ENCODE data around the gene SBF1. TPM values are rescaled to one million over a fixed set of nuclear protein-coding genes. Genes with fewer than 3 reads are reported as not detected.

Gene SBF1
- polyA plus RNA-seq, 1 donor (not counting 4 experiments of a cell fraction or from before 2014, with no cell fraction given) = 16.2 TPM

- FAIRE-seq (no peak), DNase-seq (ENCODE audit: low read depth, low spot score) (no peak)
- TF ChIP-seq CTCF (optimal IDR thresholded peaks at IDR 0.05 in 1 of 3, IDR thresholded peaks at IDR 0.05 in 1 of 3, conservative IDR thresholded peaks at IDR 0.05 in 1 of 3; ENCODE audit: extremely low read depth in 1 of 3, insufficient read depth in 2 of 3, low read length in 3 of 3) = no peak
- TF ChIP-seq EZH2 (IDR thresholded peaks at IDR 0.05; ENCODE audit: low read length) = no peak
- Histone ChIP-seq H3K9ac (ENCODE audit: control insufficient read depth, extremely low read depth, insufficient read depth, low read length) (no peak overlapping the region), H2AFZ (ENCODE audit: control insufficient read depth, low read length) (no peak overlapping the region), H3K4me2 (ENCODE audit: control insufficient read depth, extremely low read depth, insufficient read depth, low read depth, low read length) (no peak overlapping the region), H3K9me3 (ENCODE audit: control insufficient read depth, low read depth, low read length) (no peaks in the 10 kb centered on the region), H3K9me1 (ENCODE audit: control insufficient read depth, extremely low read depth, insufficient read depth, low read length) (no peaks in the 10 kb centered on the region), H3K27ac (ENCODE audit: control insufficient read depth, insufficient read depth, low read length) (no peak overlapping the region), H3K79me2 (ENCODE audit: control insufficient read depth, insufficient read depth, low read length) (no peaks in the 10 kb centered on the region), H3K27me3 (ENCODE audit: control insufficient read depth, extremely low read depth, insufficient read depth, low read length) (no peaks in the 10 kb centered on the region), H3K36me3 (ENCODE audit: control insufficient read depth in 2 of 2, extremely low read depth in 1 of 2, insufficient read depth in 2 of 2, low read length in 2 of 2) (peaks cover 41 to 55% of the 10 kb centered on the region in 2 experiments), H3K4me3 (ENCODE audit: control insufficient read depth in 2 of 3, extremely low read depth in 1 of 3, insufficient read depth in 2 of 3, low read depth in 1 of 3, low read length in 3 of 3) (no peak overlapping the region), H3K4me1 (ENCODE audit: control insufficient read depth, extremely low read depth, insufficient read depth, low read length) (no peaks in the 10 kb centered on the region), H4K20me1 (ENCODE audit: control insufficient read depth, extremely low read depth, insufficient read depth, low read length) (no peaks in the 10 kb centered on the region)
- dilution Hi-C loops (cut with MboI; ENCODE audit: extremely low pct_ligation_motif_present, low sequenced_read_pairs) = no loop called here
These were observed 54.8 kb downstream of the SBF1 start for GRCh38 chr22:50420015-50420414.

- H3K27ac ChIP-seq (ENCODE audit: control insufficient read depth, insufficient read depth, low read length) = no peak overlapping the region
- H3K9ac ChIP-seq (ENCODE audit: control insufficient read depth, extremely low read depth, insufficient read depth, low read length) = no peak overlapping the region
- H3K79me2 ChIP-seq (ENCODE audit: control insufficient read depth, insufficient read depth, low read length) = no peaks in the 10 kb centered on the region
- no peaks in the 10 kb centered on the region for H3K9me1 ChIP-seq (ENCODE audit: control insufficient read depth, extremely low read depth, insufficient read depth, low read length)
- no peak for FAIRE-seq
- no peak for DNase-seq (ENCODE audit: low read depth, low spot score)
- H3K4me3 ChIP-seq (ENCODE audit: control insufficient read depth in 2 of 3, extremely low read depth in 1 of 3, insufficient read depth in 2 of 3, low read depth in 1 of 3, low read length in 3 of 3) = no peak overlapping the region
- dilution Hi-C loops (cut with MboI; ENCODE audit: extremely low pct_ligation_motif_present, low sequenced_read_pairs) = no loop called here
- H2AFZ ChIP-seq (ENCODE audit: control insufficient read depth, low read length) = no peak overlapping the region
- no peak overlapping the region for H3K4me2 ChIP-seq (ENCODE audit: control insufficient read depth, extremely low read depth, insufficient read depth, low read depth, low read length)
- no peaks in the 10 kb centered on the region for H3K9me3 ChIP-seq (ENCODE audit: control insufficient read depth, low read depth, low read length)
- H3K27me3 ChIP-seq (ENCODE audit: control insufficient read depth, extremely low read depth, insufficient read depth, low read length) = no peaks in the 10 kb centered on the region
- H4K20me1 ChIP-seq (ENCODE audit: control insufficient read depth, extremely low read depth, insufficient read depth, low read length) = no peaks in the 10 kb centered on the region
- TF ChIP-seq EZH2 (IDR thresholded peaks at IDR 0.05; ENCODE audit: low read length) = no peak
- TF ChIP-seq CTCF (optimal IDR thresholded peaks at IDR 0.05 in 1 of 3, IDR thresholded peaks at IDR 0.05 in 1 of 3, conservative IDR thresholded peaks at IDR 0.05 in 1 of 3; ENCODE audit: extremely low read depth in 1 of 3, insufficient read depth in 2 of 3, low read length in 3 of 3) = no peak
- no peaks in the 10 kb centered on the region for H3K4me1 ChIP-seq (ENCODE audit: control insufficient read depth, extremely low read depth, insufficient read depth, low read length)
- H3K36me3 ChIP-seq (ENCODE audit: control insufficient read depth in 2 of 2, extremely low read depth in 1 of 2, insufficient read depth in 2 of 2, low read length in 2 of 2) = peaks cover 47 to 55% of the 10 kb centered on the region in 2 experiments
These were observed 55.7 kb downstream of the SBF1 start for GRCh38 chr22:50419116-50419515.

All from keratinocyte (primary cell).